Astrocyte of the spinal cord (primary cell): ENCODE data around the gene CNKSR2.
"Not testable (repeated sequence)": the region's sequence is repeated elsewhere in the genome, so short reads cannot be mapped to it uniquely, and the experiment has no call there.

Source experiments
- DNase-seq: peaks from one replicate; pipeline ENCODE4 v3.0.0; 2011; ENCODE audit warnings: low read depth, low spot score
- H3K4me3 ChIP-seq: 2 replicates; pipeline ENCODE4 v1.5.1; 2011; ENCODE audit warnings: low read depth, mild to moderate bottlenecking, low read length, moderate library complexity
- CTCF ChIP-seq: IDR thresholded peaks from 2 replicates; pipeline ENCODE4 v1.5.1; 2012; ENCODE audit warnings: low read depth, mild to moderate bottlenecking, low read length, inconsistent platforms
- in situ Hi-C: cut with HindIII; loops from 2 replicates; pipeline ENCODE4 v1.10.0; 2017; ENCODE audit warnings: low sequenced_read_pairs

CNKSR2 gene

GRCh38 chrX:21469071-21469470 lies 94.9 kb downstream of the CNKSR2 start:
- in situ Hi-C loops = no loop called here
- no peak overlapping the region for H3K4me3 ChIP-seq
- no peak for DNase-seq
- no peak for TF ChIP-seq CTCF

- no peak for DNase-seq
- in situ Hi-C loops = no loop called here
- H3K4me3 ChIP-seq = no peak overlapping the region
- TF ChIP-seq CTCF = no peak
Measured at GRCh38 chrX:21476909-21477308, 102.7 kb downstream of the CNKSR2 start.

- in situ Hi-C loops = no loop called here
- DNase-seq = peak; percentile 68
- H3K4me3 ChIP-seq = no peak overlapping the region
- peak; percentile 59 for TF ChIP-seq CTCF
Measured at GRCh38 chrX:21479695-21480270, 105.6 kb downstream of the CNKSR2 start.

- TF ChIP-seq CTCF = no peak
- DNase-seq = no peak
- in situ Hi-C loops = no loop called here
- no peak overlapping the region for H3K4me3 ChIP-seq
Measured at GRCh38 chrX:21481761-21482160, 107.5 kb downstream of the CNKSR2 start.

GRCh38 chrX:21484051-21484450 lies 109.8 kb downstream of the CNKSR2 start:
- in situ Hi-C loops, DNase-seq: not testable (repeated sequence)

GRCh38 chrX:21487832-21488231 lies 113.6 kb downstream of the CNKSR2 start:
- in situ Hi-C loops = no loop called here
- DNase-seq = peak; percentile 32
- TF ChIP-seq CTCF = no peak

More at GRCh38 chrX:21484051-21484450, 109.8 kb downstream of the CNKSR2 start:
- not testable (repeated sequence) for H3K4me3 ChIP-seq

GRCh38 chrX:21490341-21490740 lies 116.1 kb downstream of the CNKSR2 start:
- peak; percentile 1 for DNase-seq
- H3K4me3 ChIP-seq = no peak overlapping the region
- TF ChIP-seq CTCF = no peak
- in situ Hi-C loops = no loop called here

More at GRCh38 chrX:21487832-21488231, 113.6 kb downstream of the CNKSR2 start:
- no peak overlapping the region for H3K4me3 ChIP-seq
